ENCODE data around the gene NGEF. TPM values are rescaled to one million over a fixed set of nuclear protein-coding genes. Genes with fewer than 3 reads are reported as not detected.

NGEF gene
- total and polyA plus RNA-seq, 9 of the 15 experiments (the other 6 are each of a cell fraction or from before 2014, with no cell fraction given) = 0.07 to 0.17 (median 0.09) TPM; not detected in 6

- Histone ChIP-seq H2AFZ (ENCODE audit: low read depth, low read length) (no peak overlapping the region), H3K36me3 (ENCODE audit: control insufficient read depth, insufficient read depth, low read length) (no peaks in the 10 kb centered on the region), H3K4me1 (replicated peaks in 1 of 2; ENCODE audit: control insufficient read depth in 2 of 2, insufficient read depth in 2 of 2, low read length in 2 of 2) (no peaks in the 10 kb centered on the region; a peak in 2 of 5 replicates), H3K4me2 (ENCODE audit: insufficient read depth, low read length) (no peak overlapping the region), H3K9me3 (replicated peaks; ENCODE audit: control insufficient read depth, insufficient read depth, low read depth, low read length) (no peaks in the 10 kb centered on the region), H3K4me3 (no peak overlapping the region), H3K9me1 (ENCODE audit: control insufficient read depth, insufficient read depth, low read length) (no peaks in the 10 kb centered on the region), H4K20me1 (replicated peaks; ENCODE audit: control insufficient read depth, insufficient read depth, low read length) (no peaks in the 10 kb centered on the region), H3K9ac (ENCODE audit: insufficient read depth in 1 of 2, low read depth in 2 of 2, low read length in 2 of 2) (no peak overlapping the region), H3K27me3 (ENCODE audit: control insufficient read depth in 2 of 2, insufficient read depth in 2 of 2, low read length in 2 of 2) (peaks cover 6 to 52% of the 10 kb centered on the region in 2 experiments; a peak in 3 of 5 replicates), H3K27ac (ENCODE audit: extremely low read depth, low read depth, low read length) (no peak overlapping the region), H3K79me2 (ENCODE audit: control insufficient read depth, insufficient read depth, low read length) (no peaks in the 10 kb centered on the region)
- ATAC-seq (no peak), FAIRE-seq (no peak), DNase-seq (ENCODE audit: extremely low read depth in 1 of 4, low spot score in 3 of 4) (no peak)
- ChIA-PET CTCF (ENCODE audit: low intra/inter-chr PET ratio) (no interaction called here), POLR2A (interaction anchor here (0.5 to 0.7 kb wide), 2 partner anchors 26 to 35 kb away, joined by 3 to 4 read pairs; no protein-coding TSS in a partner anchor)
- WGBS (ENCODE audit: insufficient coverage, low coverage, missing lambda C conversion rate) = 19% methylated on average over 6 of the region's 10 CpGs
- in situ Hi-C loops (cut with MboI) = no loop called here
- no TSS peak for BruUV-seq (replicated peaks)
- intact Hi-C loops (cut with micrococcal nuclease) = no loop called here
- TF ChIP-seq FOXO4 (CRISPR knock-in tag; IDR thresholded peaks at IDR 0.05) (no peak), HDAC3 (IDR thresholded peaks at IDR 0.05; ENCODE audit: borderline replicate concordance, partially characterized antibody) (no peak), FOXJ3 (CRISPR knock-in tag; IDR thresholded peaks at IDR 0.05) (no peak), ZNF609 (CRISPR knock-in tag; IDR thresholded peaks at IDR 0.05; ENCODE audit: borderline replicate concordance) (no peak), NCOA6 (IDR thresholded peaks at IDR 0.05) (no peak), ZSCAN29 (IDR thresholded peaks at IDR 0.05) (no peak), TBL1XR1 (IDR thresholded peaks at IDR 0.05; ENCODE audit: low read length in 2 of 2) (no peak), POLR2A (conservative IDR thresholded peaks at IDR 0.05) (no peak), NRF1 (conservative IDR thresholded peaks at IDR 0.05 in 1 of 2, IDR thresholded peaks at IDR 0.05 in 1 of 2) (no peak), NBN (IDR thresholded peaks at IDR 0.05; ENCODE audit: low read depth) (no peak), DACH1 (IDR thresholded peaks at IDR 0.05; ENCODE audit: partially characterized antibody) (no peak), ZNF57 (CRISPR knock-in tag; IDR thresholded peaks at IDR 0.05) (no peak), ZNF140 (CRISPR knock-in tag; IDR thresholded peaks at IDR 0.05) (no peak), TEAD2 (tag; IDR thresholded peaks at IDR 0.05) (no peak), KLF1 (tag; IDR thresholded peaks at IDR 0.05) (no peak), MXI1 (IDR thresholded peaks at IDR 0.05; ENCODE audit: low read depth, low read length) (no peak), HEY1 (CRISPR knock-in tag; IDR thresholded peaks at IDR 0.05; ENCODE audit: borderline replicate concordance) (no peak)
- TF ChIP-seq, protein P1, sequence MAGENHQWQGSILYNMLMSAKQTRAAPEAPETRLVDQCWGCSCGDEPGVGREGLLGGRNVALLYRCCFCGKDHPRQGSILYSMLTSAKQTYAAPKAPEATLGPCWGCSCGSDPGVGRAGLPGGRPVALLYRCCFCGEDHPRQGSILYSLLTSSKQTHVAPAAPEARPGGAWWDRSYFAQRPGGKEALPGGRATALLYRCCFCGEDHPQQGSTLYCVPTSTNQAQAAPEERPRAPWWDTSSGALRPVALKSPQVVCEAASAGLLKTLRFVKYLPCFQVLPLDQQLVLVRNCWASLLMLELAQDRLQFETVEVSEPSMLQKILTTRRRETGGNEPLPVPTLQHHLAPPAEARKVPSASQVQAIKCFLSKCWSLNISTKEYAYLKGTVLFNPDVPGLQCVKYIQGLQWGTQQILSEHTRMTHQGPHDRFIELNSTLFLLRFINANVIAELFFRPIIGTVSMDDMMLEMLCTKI (IDR thresholded peaks at IDR 0.05; ENCODE audit: partially characterized antibody) = no peak
Measured at GRCh38 chr2:232977438-232977971, 35.6 kb downstream of the NGEF start.

Measured in K562 (cell line).